ENCODE results near the gene ABCA9. TPM values are rescaled to one million over a fixed set of nuclear protein-coding genes. Genes with fewer than 3 reads are reported as not detected.

Gene ABCA9
- total and polyA plus RNA-seq, 4 experiments from 2014 or later: 0.06 TPM; not detected in 2

DNA sequence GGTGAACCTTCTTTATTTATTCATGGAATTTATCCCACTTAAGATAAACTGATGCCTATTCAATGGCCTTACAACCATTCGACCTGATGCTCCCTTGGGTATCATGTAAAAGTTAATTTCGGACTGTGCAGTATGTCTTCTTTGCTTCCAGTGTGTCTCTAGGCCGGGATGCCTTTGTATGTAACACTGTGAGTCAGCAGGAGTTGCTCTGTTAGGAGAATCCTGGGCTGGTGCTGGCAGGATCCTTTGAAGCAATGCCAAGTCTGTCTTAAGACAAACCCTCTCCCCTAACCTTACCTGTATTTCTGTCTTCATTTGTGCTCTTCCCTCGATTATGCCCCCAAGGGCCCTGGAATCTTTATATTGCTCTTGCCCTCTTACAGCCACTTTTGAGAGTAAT lies 67.6 kb downstream of the ABCA9 start:
- Histone ChIP-seq H3K27ac (ENCODE audit: low read depth, low read length) (no peak overlapping the region), H3K9me3 (ENCODE audit: control insufficient read depth in 1 of 2, low read length in 2 of 2) (no peaks in the 10 kb centered on the region), H3K4me1 (ENCODE audit: insufficient read depth, low read length) (no peaks in the 10 kb centered on the region), H3K27me3 (ENCODE audit: insufficient read depth, low read length) (no peaks in the 10 kb centered on the region), H3K36me3 (ENCODE audit: insufficient read depth, low read length) (no peaks in the 10 kb centered on the region), H3K4me3 (ENCODE audit: low read length in 2 of 2) (no peak overlapping the region)
- Mint-ChIP-seq H3K9me3 (no peaks in the 10 kb centered on the region), H3K27me3 (no peaks in the 10 kb centered on the region), H3K4me3 (no peak overlapping the region), H3K36me3 (no peaks in the 10 kb centered on the region), H3K27ac (no peak overlapping the region), H3K4me1 (no peaks in the 10 kb centered on the region)
- CTCF ChIA-PET (ENCODE audit: partially characterized antibody): no interaction called here
- DNase-seq: no peak
- POLR2A ChIA-PET (ENCODE audit: partially characterized antibody): no interaction called here
- intact Hi-C loops (cut with micrococcal nuclease): no loop called here

DNA sequence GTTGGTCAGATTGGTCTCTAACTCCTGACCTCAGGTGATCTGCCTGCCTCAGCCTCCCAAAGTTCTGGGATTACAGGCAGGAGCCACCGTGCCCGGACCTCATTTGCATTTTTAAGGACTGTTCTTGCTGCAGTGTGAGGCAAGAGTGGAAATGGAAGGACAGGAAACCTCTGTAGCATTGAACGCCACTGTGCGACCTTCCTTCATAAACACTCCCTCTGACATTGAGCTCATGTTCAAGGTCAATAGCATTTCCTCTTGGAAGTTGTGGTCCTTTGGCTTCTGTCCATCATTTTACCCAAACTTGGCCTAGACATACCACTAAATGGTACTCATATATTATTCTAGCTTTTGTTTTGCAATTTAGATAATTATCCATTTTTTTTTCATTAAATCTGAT lies 72.8 kb downstream of the ABCA9 start:
- CTCF ChIA-PET (ENCODE audit: partially characterized antibody): no interaction called here
- Mint-ChIP-seq H3K36me3 (no peaks in the 10 kb centered on the region), H3K27ac (no peak overlapping the region), H3K4me3 (no peak overlapping the region), H3K4me1 (no peaks in the 10 kb centered on the region), H3K27me3 (no peaks in the 10 kb centered on the region), H3K9me3 (no peaks in the 10 kb centered on the region)
- intact Hi-C loops (cut with micrococcal nuclease): no loop called here
- Histone ChIP-seq H3K36me3 (ENCODE audit: insufficient read depth, low read length) (no peaks in the 10 kb centered on the region), H3K4me1 (ENCODE audit: insufficient read depth, low read length) (no peaks in the 10 kb centered on the region), H3K4me3 (ENCODE audit: low read length in 2 of 2) (no peak overlapping the region), H3K9me3 (ENCODE audit: control insufficient read depth in 1 of 2, low read length in 2 of 2) (no peaks in the 10 kb centered on the region), H3K27me3 (ENCODE audit: insufficient read depth, low read length) (no peaks in the 10 kb centered on the region), H3K27ac (ENCODE audit: low read depth, low read length) (no peak overlapping the region)
- POLR2A ChIA-PET (ENCODE audit: partially characterized antibody): no interaction called here
- no peak for DNase-seq

DNA sequence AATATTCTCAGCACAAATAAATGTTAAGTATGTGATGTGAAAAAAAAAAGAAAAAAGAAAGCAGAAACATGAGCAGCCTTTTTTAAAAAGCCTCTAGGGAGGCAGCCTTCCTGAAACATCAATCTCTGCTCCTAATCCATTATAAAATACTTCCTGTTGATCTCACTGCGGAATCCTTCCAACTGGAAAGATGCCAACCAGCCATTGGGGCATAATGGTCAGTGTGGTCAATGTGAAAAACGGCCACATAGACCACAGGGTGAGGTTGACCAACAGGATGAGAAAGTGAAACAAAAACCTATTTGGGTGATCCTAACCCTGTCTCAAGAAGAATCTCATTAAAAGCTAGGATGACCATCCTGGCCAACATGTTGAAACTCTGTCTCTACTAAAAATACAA lies 79.4 kb downstream of the ABCA9 start:
- Histone ChIP-seq H3K4me1 (ENCODE audit: insufficient read depth, low read length) (no peaks in the 10 kb centered on the region), H3K9me3 (ENCODE audit: control insufficient read depth in 1 of 2, low read length in 2 of 2) (no peaks in the 10 kb centered on the region), H3K27me3 (ENCODE audit: insufficient read depth, low read length) (no peaks in the 10 kb centered on the region), H3K36me3 (ENCODE audit: insufficient read depth, low read length) (no peaks in the 10 kb centered on the region), H3K27ac (ENCODE audit: low read depth, low read length) (no peak overlapping the region), H3K4me3 (ENCODE audit: low read length in 2 of 2) (no peak overlapping the region)
- intact Hi-C loops (cut with micrococcal nuclease): no loop called here
- H3K27ac Mint-ChIP-seq: no peak overlapping the region
- POLR2A ChIA-PET (ENCODE audit: partially characterized antibody): no interaction called here
- H3K4me1 Mint-ChIP-seq: peaks cover 0 to 1% (median 0%) of the 10 kb centered on the region in 4 donors
- no peak overlapping the region for H3K4me3 Mint-ChIP-seq
- no peaks in the 10 kb centered on the region for H3K36me3 Mint-ChIP-seq
- peaks cover 0 to 6% (median 0%) of the 10 kb centered on the region in 8 donors for H3K9me3 Mint-ChIP-seq
- no peak for DNase-seq
- CTCF ChIA-PET (ENCODE audit: partially characterized antibody): no interaction called here
- H3K27me3 Mint-ChIP-seq: peaks cover 3 to 9% of the 10 kb centered on the region in 2 donors

DNA sequence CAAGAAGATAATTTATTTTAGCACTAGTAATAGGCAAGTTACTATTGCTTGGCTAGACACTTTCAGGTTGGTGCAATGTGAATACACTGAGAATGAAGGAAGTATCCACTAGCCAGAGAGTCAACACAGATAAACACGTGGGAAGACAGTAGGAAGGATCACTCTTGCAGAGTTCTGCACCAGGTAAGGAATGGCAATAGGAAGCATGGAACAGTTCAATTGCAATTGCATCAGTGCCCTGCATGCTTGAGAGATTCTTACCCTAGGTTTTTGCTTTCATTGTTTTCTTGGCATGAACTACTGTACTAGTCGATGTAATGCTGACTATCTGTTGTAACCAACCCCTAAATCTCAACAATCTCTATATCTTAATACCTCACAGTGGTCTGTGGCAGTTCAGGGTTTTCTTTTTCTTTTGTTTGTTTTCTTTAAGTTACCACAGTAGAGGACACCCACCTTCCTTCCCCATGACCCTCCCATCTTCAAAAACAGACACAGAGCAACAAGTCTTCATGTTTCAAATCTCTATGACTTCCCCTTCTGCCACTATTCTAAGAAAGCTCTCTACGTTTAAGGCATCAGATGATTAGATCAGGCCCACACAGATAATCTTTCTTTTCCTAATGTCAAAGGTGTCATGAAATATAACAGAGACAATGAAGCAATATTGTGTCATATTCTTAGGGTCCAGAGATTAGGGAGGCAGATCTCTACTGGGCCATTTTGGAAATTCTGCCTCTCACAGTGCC lies 87.5 kb downstream of the ABCA9 start:
- H3K9me3 Mint-ChIP-seq: peaks cover 0 to 6% (median 0%) of the 10 kb centered on the region in 8 donors
- ChIA-PET POLR2A (ENCODE audit: partially characterized antibody) (no interaction called here), CTCF (ENCODE audit: partially characterized antibody) (no interaction called here)
- Histone ChIP-seq H3K27me3 (ENCODE audit: insufficient read depth, low read length) (no peaks in the 10 kb centered on the region), H3K4me1 (ENCODE audit: insufficient read depth, low read length) (no peaks in the 10 kb centered on the region), H3K27ac (ENCODE audit: low read depth, low read length) (no peak overlapping the region), H3K4me3 (ENCODE audit: low read length in 2 of 2) (no peak overlapping the region), H3K36me3 (ENCODE audit: insufficient read depth, low read length) (no peaks in the 10 kb centered on the region), H3K9me3 (ENCODE audit: control insufficient read depth in 1 of 2, low read length in 2 of 2) (no peaks in the 10 kb centered on the region)
- H3K36me3 Mint-ChIP-seq: no peaks in the 10 kb centered on the region
- H3K4me1 Mint-ChIP-seq: no peaks in the 10 kb centered on the region
- no peak for DNase-seq
- no peak overlapping the region for H3K27ac Mint-ChIP-seq
- H3K27me3 Mint-ChIP-seq: peaks cover 7 to 11% of the 10 kb centered on the region in 2 donors
- intact Hi-C loops (cut with micrococcal nuclease): no loop called here
- no peak overlapping the region for H3K4me3 Mint-ChIP-seq

DNA sequence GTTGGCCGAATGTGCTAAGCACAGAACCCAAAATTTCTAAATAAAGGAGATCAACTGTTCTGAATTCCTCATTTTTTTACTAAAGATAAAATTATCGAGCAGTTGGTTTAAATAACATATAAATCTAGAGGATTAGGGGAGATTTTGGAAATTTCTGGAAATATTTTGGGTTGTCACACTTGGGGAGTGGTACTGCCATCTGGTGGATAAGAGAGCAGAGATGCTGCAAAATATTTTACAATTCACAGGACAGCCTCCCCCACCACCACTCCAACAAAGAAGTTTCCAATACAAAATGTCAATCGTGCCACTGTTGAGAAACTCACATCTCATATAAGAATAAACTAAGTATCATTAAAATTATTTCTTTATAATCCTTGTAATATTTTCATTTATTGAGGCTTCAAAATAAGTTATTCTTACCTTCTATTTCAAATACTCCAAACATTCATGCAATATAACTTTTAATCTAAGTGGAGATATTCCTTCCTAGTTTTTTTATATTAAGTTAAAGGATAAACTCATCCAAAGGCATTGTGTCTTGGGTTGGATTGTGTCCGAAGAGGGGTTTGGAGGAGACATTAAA lies 88.5 kb downstream of the ABCA9 start:
- H3K4me3 ChIP-seq (ENCODE audit: low read length in 2 of 2): no peak overlapping the region
- no peaks in the 10 kb centered on the region for H3K4me1 ChIP-seq (ENCODE audit: insufficient read depth, low read length)
- no peaks in the 10 kb centered on the region for H3K27me3 ChIP-seq (ENCODE audit: insufficient read depth, low read length)
- Mint-ChIP-seq H3K27ac (no peak overlapping the region), H3K27me3 (peaks cover 7 to 8% of the 10 kb centered on the region in 2 donors), H3K9me3 (peaks cover 0 to 5% (median under 1%) of the 10 kb centered on the region in 8 donors), H3K4me3 (no peak overlapping the region), H3K36me3 (no peaks in the 10 kb centered on the region), H3K4me1 (no peaks in the 10 kb centered on the region)
- no peaks in the 10 kb centered on the region for H3K36me3 ChIP-seq (ENCODE audit: insufficient read depth, low read length)
- CTCF ChIA-PET (ENCODE audit: partially characterized antibody): no interaction called here
- H3K9me3 ChIP-seq (ENCODE audit: control insufficient read depth in 1 of 2, low read length in 2 of 2): no peaks in the 10 kb centered on the region
- no peak overlapping the region for H3K27ac ChIP-seq (ENCODE audit: low read depth, low read length)
- no peak for DNase-seq
- POLR2A ChIA-PET (ENCODE audit: partially characterized antibody): no interaction called here
- intact Hi-C loops (cut with micrococcal nuclease): no loop called here

DNA sequence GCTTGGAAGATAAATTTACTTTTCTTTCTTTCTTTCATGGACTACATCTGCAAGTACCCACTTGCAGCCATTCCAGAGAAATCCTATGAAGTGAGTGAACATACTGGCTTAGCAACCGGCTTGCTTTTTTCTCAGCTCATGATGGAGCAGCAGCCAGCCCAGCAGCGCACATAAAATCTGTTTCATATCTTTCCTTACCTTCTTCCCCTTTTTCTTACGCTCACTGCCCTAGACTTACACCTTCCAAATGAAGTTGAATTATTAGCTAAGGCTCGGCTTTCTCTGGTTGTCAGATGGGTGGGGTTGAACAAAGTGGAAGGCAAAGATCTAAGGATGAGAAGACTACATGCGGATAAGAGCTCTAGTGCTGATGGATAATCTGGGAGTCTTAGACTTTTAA lies 91.6 kb downstream of the ABCA9 start:
- no peaks in the 10 kb centered on the region for H3K36me3 ChIP-seq (ENCODE audit: insufficient read depth, low read length)
- no peaks in the 10 kb centered on the region for H3K27me3 ChIP-seq (ENCODE audit: insufficient read depth, low read length)
- H3K27ac Mint-ChIP-seq: no peak overlapping the region
- no peaks in the 10 kb centered on the region for H3K4me1 ChIP-seq (ENCODE audit: insufficient read depth, low read length)
- H3K27me3 Mint-ChIP-seq: peaks cover 2 to 5% of the 10 kb centered on the region in 2 donors
- H3K36me3 Mint-ChIP-seq: no peaks in the 10 kb centered on the region
- intact Hi-C loops (cut with micrococcal nuclease): no loop called here
- CTCF ChIA-PET (ENCODE audit: partially characterized antibody): no interaction called here
- no peak for DNase-seq
- no peaks in the 10 kb centered on the region for H3K9me3 ChIP-seq (ENCODE audit: control insufficient read depth in 1 of 2, low read length in 2 of 2)
- H3K4me3 ChIP-seq (ENCODE audit: low read length in 2 of 2): no peak overlapping the region
- H3K9me3 Mint-ChIP-seq: peaks cover 0 to 3% (median 0%) of the 10 kb centered on the region in 8 donors
- H3K4me3 Mint-ChIP-seq: no peak overlapping the region
- no peaks in the 10 kb centered on the region for H3K4me1 Mint-ChIP-seq
- POLR2A ChIA-PET (ENCODE audit: partially characterized antibody): no interaction called here
- no peak overlapping the region for H3K27ac ChIP-seq (ENCODE audit: low read depth, low read length)

DNA sequence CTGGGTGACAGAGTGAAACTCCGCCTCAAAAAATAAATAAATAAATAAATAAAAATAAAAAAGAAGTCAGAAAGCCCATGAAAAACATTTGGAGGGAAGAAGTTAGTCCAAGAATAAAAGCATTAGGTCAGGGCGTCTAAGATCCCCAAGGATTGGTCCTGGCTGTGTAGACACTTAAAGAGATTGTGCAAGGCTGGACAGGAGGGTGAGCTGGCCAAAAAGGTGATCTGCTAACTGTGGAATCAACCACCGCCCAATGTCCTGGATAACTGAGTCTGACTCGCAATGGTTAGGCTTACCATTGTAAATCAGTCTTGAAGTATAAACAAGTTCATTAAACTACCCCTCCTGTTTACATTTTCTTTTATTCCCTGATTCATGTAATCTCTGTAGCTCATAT lies 96.8 kb downstream of the ABCA9 start:
- no peaks in the 10 kb centered on the region for H3K27me3 ChIP-seq (ENCODE audit: insufficient read depth, low read length)
- H3K4me1 Mint-ChIP-seq: no peaks in the 10 kb centered on the region
- peaks cover 0 to 5% (median under 1%) of the 10 kb centered on the region in 8 donors for H3K9me3 Mint-ChIP-seq
- ChIA-PET POLR2A (ENCODE audit: partially characterized antibody) (no interaction called here), CTCF (ENCODE audit: partially characterized antibody) (no interaction called here)
- no peaks in the 10 kb centered on the region for H3K36me3 Mint-ChIP-seq
- intact Hi-C loops (cut with micrococcal nuclease): no loop called here
- no peak overlapping the region for H3K4me3 Mint-ChIP-seq
- DNase-seq: no peak
- H3K4me1 ChIP-seq (ENCODE audit: insufficient read depth, low read length): no peaks in the 10 kb centered on the region
- no peak overlapping the region for H3K4me3 ChIP-seq (ENCODE audit: low read length in 2 of 2)
- no peak overlapping the region for H3K27ac Mint-ChIP-seq
- H3K27ac ChIP-seq (ENCODE audit: low read depth, low read length): no peak overlapping the region
- H3K36me3 ChIP-seq (ENCODE audit: insufficient read depth, low read length): no peaks in the 10 kb centered on the region
- no peaks in the 10 kb centered on the region for H3K9me3 ChIP-seq (ENCODE audit: control insufficient read depth in 1 of 2, low read length in 2 of 2)
- no peaks in the 10 kb centered on the region for H3K27me3 Mint-ChIP-seq
